ENCODE data around the gene IRF1.

DNA sequence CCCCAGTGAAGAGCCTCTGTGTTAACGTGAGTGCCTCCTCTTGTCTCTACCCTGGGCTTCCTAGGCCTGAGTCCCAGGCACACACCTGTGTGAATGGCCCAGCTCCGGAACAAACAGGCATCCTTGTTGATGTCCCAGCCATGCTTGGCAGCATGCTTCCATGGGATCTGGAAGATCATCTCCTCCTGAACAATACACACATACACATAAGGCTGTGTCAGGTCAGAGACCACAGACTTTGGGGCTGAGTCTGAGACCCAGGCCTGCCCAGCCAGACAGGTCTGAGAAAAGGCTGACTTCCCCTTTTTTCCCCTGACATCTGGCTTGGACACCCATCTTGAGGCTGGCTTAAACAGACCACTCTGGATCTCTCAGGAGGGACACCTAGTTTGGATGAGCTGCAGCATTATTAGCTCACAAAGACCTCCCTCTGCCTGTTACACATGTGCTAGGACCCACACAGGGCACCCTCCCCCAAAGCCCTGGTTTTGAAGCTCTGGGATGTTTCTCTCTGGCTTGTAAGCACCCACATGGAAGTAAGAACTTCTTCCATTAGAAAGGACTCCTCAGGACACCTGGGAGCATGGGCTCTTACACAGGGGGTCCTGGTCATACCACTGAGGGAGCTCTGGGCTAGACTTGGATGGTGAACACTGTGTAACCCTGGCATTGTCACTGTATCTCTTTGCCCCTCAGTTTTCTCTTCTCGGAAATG, 2.6 kb downstream of the IRF1 start:
- TF ChIP-seq, protein P1, sequence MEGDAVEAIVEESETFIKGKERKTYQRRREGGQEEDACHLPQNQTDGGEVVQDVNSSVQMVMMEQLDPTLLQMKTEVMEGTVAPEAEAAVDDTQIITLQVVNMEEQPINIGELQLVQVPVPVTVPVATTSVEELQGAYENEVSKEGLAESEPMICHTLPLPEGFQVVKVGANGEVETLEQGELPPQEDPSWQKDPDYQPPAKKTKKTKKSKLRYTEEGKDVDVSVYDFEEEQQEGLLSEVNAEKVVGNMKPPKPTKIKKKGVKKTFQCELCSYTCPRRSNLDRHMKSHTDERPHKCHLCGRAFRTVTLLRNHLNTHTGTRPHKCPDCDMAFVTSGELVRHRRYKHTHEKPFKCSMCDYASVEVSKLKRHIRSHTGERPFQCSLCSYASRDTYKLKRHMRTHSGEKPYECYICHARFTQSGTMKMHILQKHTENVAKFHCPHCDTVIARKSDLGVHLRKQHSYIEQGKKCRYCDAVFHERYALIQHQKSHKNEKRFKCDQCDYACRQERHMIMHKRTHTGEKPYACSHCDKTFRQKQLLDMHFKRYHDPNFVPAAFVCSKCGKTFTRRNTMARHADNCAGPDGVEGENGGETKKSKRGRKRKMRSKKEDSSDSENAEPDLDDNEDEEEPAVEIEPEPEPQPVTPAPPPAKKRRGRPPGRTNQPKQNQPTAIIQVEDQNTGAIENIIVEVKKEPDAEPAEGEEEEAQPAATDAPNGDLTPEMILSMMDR (IDR thresholded peaks at IDR 0.05 in 2 of 3, conservative IDR thresholded peaks at IDR 0.05 in 1 of 3; ENCODE audit: borderline replicate concordance in 1 of 3, insufficient read depth in 1 of 3, low read depth in 2 of 3, low read length in 2 of 3) = no peak
- TF ChIP-seq SIN3A (IDR thresholded peaks at IDR 0.05; ENCODE audit: low read depth) (no peak), EZH2 (IDR thresholded peaks at IDR 0.05) (no peak)

Data from HCT116 (cell line).